IMR-90 (cell line): ENCODE results near the gene OTUD5. TPM values are rescaled to one million over a fixed set of nuclear protein-coding genes. Genes with fewer than 3 reads are reported as not detected.

ENCODE experiments used
- ATAC-seq: fragments of 200-7000 bp; cut with Tn5 transposase; 2 replicates; pipeline ENCODE4 v1.9.1; 2020; ENCODE audit warnings: low read depth, mild to moderate bottlenecking, moderate library complexity
- BruUV-seq: library from RNA; stranded (reverse); fragments of 400-500 nt; replicated peaks from 2 replicates; lab custom pipeline; 2021; lab: Mats Ljungman, UMichigan
- CTCF ChIA-PET: fragments of 300-600 bp; formaldehyde crosslinking; extraction: SDS; loops from one replicate; lab custom pipeline; 2021; ENCODE audit warnings: antibody characterized with exemption; lab: Yijun Ruan, JAX
- POLR2A ChIA-PET: fragments of 300-600 bp; sonication (Branson Sonifier 250); formaldehyde crosslinking; loops from one replicate; lab custom pipeline; 2022; ENCODE audit warnings: antibody characterized with exemption; ENCODE audit not compliant: unreplicated experiment; lab: Charles Lee
- DNase-seq: peaks from one replicate; pipeline ENCODE4 v3.0.0; 2013
- H2AFZ ChIP-seq: replicated peaks from 2 replicates; pipeline ENCODE3; 2013; ENCODE audit warnings: low read length, mild to moderate bottlenecking; ENCODE audit not compliant: poor library complexity
- H2AK5ac ChIP-seq: 2 replicates; pipeline ENCODE4 v1.6.1; 2013; ENCODE audit warnings: low read depth, low read length, inconsistent platforms
- H2AK9ac ChIP-seq: replicated peaks from 2 replicates; pipeline ENCODE3; 2013; ENCODE audit warnings: mild to moderate bottlenecking, low read depth, low read length, moderate library complexity; ENCODE audit not compliant: poor library complexity
- H2BK120ac ChIP-seq: 2 replicates; pipeline ENCODE4 v1.6.1; 2013; ENCODE audit warnings: low read depth, low read length, inconsistent platforms
- H2BK15ac ChIP-seq: 3 replicates; pipeline ENCODE4 v1.6.1; 2013; ENCODE audit warnings: low read depth, low read length, inconsistent platforms
- H2BK20ac ChIP-seq: 2 replicates; pipeline ENCODE4 v1.6.1; 2013; ENCODE audit warnings: low read depth, mild to moderate bottlenecking, inconsistent platforms, low read length, moderate library complexity
- H2BK5ac ChIP-seq: 2 replicates; pipeline ENCODE4 v1.6.1; 2013; ENCODE audit warnings: mild to moderate bottlenecking, low read depth, low read length, inconsistent platforms; ENCODE audit not compliant: poor library complexity, severe bottlenecking
- H3K14ac ChIP-seq: replicated peaks from 2 replicates; pipeline ENCODE4 v1.6.1; 2013; ENCODE audit warnings: low read depth, low read length, inconsistent platforms
- H3K18ac ChIP-seq: 2 replicates; pipeline ENCODE4 v1.6.1; 2013; ENCODE audit warnings: low read depth, low read length, control low read depth
- H3K23ac ChIP-seq: 2 replicates; pipeline ENCODE4 v1.6.1; 2013; ENCODE audit warnings: low read depth, low read length, inconsistent platforms
- H3K27ac ChIP-seq: 2 replicates; pipeline ENCODE4 v1.5.1; 2013; ENCODE audit warnings: mild to moderate bottlenecking, control low read depth, low read length; ENCODE audit not compliant: insufficient read depth
- H3K27me3 ChIP-seq: 2 replicates; pipeline ENCODE4 v1.6.1; 2013; ENCODE audit warnings: low read length; ENCODE audit not compliant: control insufficient read depth, insufficient read depth
- H3K36me3 ChIP-seq: 2 replicates; pipeline ENCODE4 v1.6.1; 2013; ENCODE audit warnings: low read length, mixed read lengths; ENCODE audit not compliant: control insufficient read depth, insufficient read depth
- H3K4ac ChIP-seq: 2 replicates; pipeline ENCODE4 v1.6.1; 2013; ENCODE audit warnings: low read depth, low read length, inconsistent platforms
- H3K4me1 ChIP-seq: 2 replicates; pipeline ENCODE4 v1.6.1; 2013; ENCODE audit warnings: low read length, mixed read lengths; ENCODE audit not compliant: control insufficient read depth, insufficient read depth
- H3K4me2 ChIP-seq: 2 replicates; pipeline ENCODE4 v1.6.1; 2013; ENCODE audit warnings: low read depth, mild to moderate bottlenecking, control low read depth, low read length, moderate library complexity
- H3K4me3 ChIP-seq: 2 replicates; pipeline ENCODE4 v1.5.1; 2013; ENCODE audit warnings: low read depth, mild to moderate bottlenecking, control low read depth, low read length, moderate library complexity; ENCODE audit not compliant: insufficient read depth
- H3K56ac ChIP-seq: 2 replicates; pipeline ENCODE4 v1.6.1; 2013; ENCODE audit warnings: low read length, inconsistent platforms; ENCODE audit not compliant: insufficient read depth; ENCODE audit errors: extremely low read depth
- H3K79me1 ChIP-seq, 2 experiments: 2 replicates each; pipeline ENCODE4 v1.6.1; 2013; ENCODE audit warnings: low read length in 2 of 2, inconsistent platforms in 1 of 2, low read depth in 1 of 2
- H3K9ac ChIP-seq: 2 replicates; pipeline ENCODE4 v1.6.1; 2013; ENCODE audit warnings: low read depth, low read length, control low read depth
- H3K9me1 ChIP-seq: 2 replicates; pipeline ENCODE4 v1.6.1; 2013; ENCODE audit warnings: low read length, inconsistent platforms; ENCODE audit not compliant: insufficient read depth
- H3K9me3 ChIP-seq: 2 replicates; pipeline ENCODE4 v1.6.1; 2013; ENCODE audit warnings: low read length; ENCODE audit not compliant: control insufficient read depth, insufficient read depth
- H4K20me1 ChIP-seq: 2 replicates; pipeline ENCODE4 v1.6.1; 2013; ENCODE audit warnings: low read length, inconsistent platforms; ENCODE audit not compliant: insufficient read depth
- H4K5ac ChIP-seq: 2 replicates; pipeline ENCODE4 v1.6.1; 2013; ENCODE audit warnings: mild to moderate bottlenecking, low read depth, low read length, control low read depth
- H4K8ac ChIP-seq, 2 experiments: 2 replicates each; pipeline ENCODE4 v1.6.1; 2013; ENCODE audit warnings: low read depth in 2 of 2, low read length in 2 of 2, control low read depth in 1 of 2, inconsistent platforms in 1 of 2
- H4K91ac ChIP-seq: 2 replicates; pipeline ENCODE4 v1.6.1; 2013; ENCODE audit warnings: low read depth, low read length, inconsistent platforms; ENCODE audit not compliant: insufficient read depth
- MXI1 ChIP-seq: IDR thresholded peaks from 2 replicates; pipeline ENCODE4 v1.6.1; 2012; ENCODE audit warnings: low read depth, mild to moderate bottlenecking, low read length, moderate library complexity, borderline replicate concordance
- WGBS, 2 experiments: methylation state at CpG; one replicate each; pipeline versions ENCODE4 v1.1.5 to v1.1.7; 2013; ENCODE audit warnings: missing lambda C conversion rate in 2 of 2; ENCODE audit not compliant: insufficient read length in 1 of 2; ENCODE audit errors: extremely low coverage in 2 of 2; 5-methylcytosine and 5-hydroxymethylcytosine counted together
- dilution Hi-C: fragments of 300-500 bp; cut with HindIII; formaldehyde crosslinking; loops from one replicate; pipeline ENCODE4 v1.14.3; 2018; ENCODE audit warnings: low sequenced_read_pairs; ENCODE audit not compliant: unreplicated experiment
- in situ Hi-C: fragments of 300-500 bp; cut with MboI; formaldehyde crosslinking; loops from 3 replicates; pipeline ENCODE4 v1.14.3; 2019; ENCODE audit warnings: low sequenced_read_pairs, inconsistent platforms, mixed read lengths
- intact Hi-C: fragments of 100-400 bp; cut with micrococcal nuclease; formaldehyde crosslinking; loops from 2 replicates; pipeline ENCODE4 v1.10.0; 2022
- polyA plus RNA-seq, 3 experiments: library from polyadenylated mRNA; depleted of rRNA; stranded (reverse); fragments of >200 nt; gene quantifications; 2 replicates each; pipeline ENCODE4 v1.2.3, GENCODE V29; 2012; ENCODE audit warnings: low replicate concordance in 1 of 3
- total RNA-seq: library from RNA; depleted of rRNA; stranded (reverse); fragments of >200 nt; gene quantifications from 2 replicates; pipeline ENCODE4 v1.2.3, GENCODE V29; 2012

Gene OTUD5
- total and polyA plus RNA-seq, 2 of the 4 experiments (the other 2 are of a cell fraction) = 30.6 to 50.4 TPM

GRCh38 chrX:48948589-48948988 is 8.8 kb downstream of the OTUD5 start:
- DNase-seq (no peak), ATAC-seq (no peak)
- ChIA-PET POLR2A (no interaction called here), CTCF (no interaction called here)
- dilution Hi-C loops = no loop called here
- Histone ChIP-seq H3K27me3 (no peaks in the 10 kb centered on the region), H2BK20ac (no peak overlapping the region), H3K4ac (no peak overlapping the region), H2BK5ac (no peak overlapping the region), H2BK15ac (no peak overlapping the region), H2AK5ac (no peak overlapping the region), H3K14ac (no peak overlapping the region), H3K4me3 (no peak overlapping the region), H3K23ac (no peak overlapping the region), H3K56ac (no peak overlapping the region), H3K4me2 (no peak overlapping the region), H3K4me1 (no peaks in the 10 kb centered on the region), H4K5ac (no peak overlapping the region), H3K79me1 (peaks cover 5 to 20% of the 10 kb centered on the region in 2 experiments; a peak in 3 of 4 replicates), H3K9ac (no peak overlapping the region), H2AFZ (no peak overlapping the region), H4K20me1 (peaks cover 43% of the 10 kb centered on the region), H4K8ac (no peak overlapping the region), H3K18ac (no peak overlapping the region), H2BK120ac (no peak overlapping the region), H3K9me1 (no peaks in the 10 kb centered on the region; the same call in 1 of the 2 replicates), H3K36me3 (peaks cover 11% of the 10 kb centered on the region), H3K27ac (no peak overlapping the region), H4K91ac (no peak overlapping the region), H3K9me3 (no peaks in the 10 kb centered on the region), H2AK9ac (no peak overlapping the region)
- no peak for TF ChIP-seq MXI1
- no TSS peak for BruUV-seq
- intact Hi-C loops = loop anchor here (10.0 kb wide), 1 partner anchor 304 kb away; no protein-coding TSS in a partner anchor
- WGBS, 2 experiments = no CpG with 5 or more reads among the region's 1 CpG
- in situ Hi-C loops = no loop called here
